Measurements from ENCODE around the gene FXYD3. TPM values are rescaled to one million over a fixed set of nuclear protein-coding genes. Genes with fewer than 3 reads are reported as not detected.

Gene FXYD3
- total and polyA plus RNA-seq, 2 of the 13 experiments (the other 11 are each of a cell fraction or from before 2014, with no cell fraction given): 4.9 TPM; not detected in 1

DNA sequence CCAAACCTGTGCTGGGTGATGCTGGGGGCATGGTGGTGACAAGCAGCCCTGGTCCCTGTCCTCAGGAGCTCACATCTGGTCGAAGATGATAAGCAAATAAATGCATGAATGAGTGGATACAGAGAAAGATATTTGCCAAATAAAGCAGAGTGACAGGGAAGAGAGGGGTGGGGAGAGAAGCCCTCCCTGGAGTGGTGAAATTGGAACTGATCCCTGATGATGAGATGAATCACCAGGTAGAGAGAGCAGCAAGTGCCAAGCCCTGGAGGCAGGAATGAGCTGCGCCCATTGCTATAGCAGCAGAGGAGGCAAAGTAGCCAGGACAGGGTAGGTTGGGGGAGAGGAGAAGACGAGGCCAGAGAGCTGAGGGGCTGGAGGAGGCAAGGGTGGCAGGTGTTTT lies 52.6 kb downstream of the FXYD3 start:
- Histone ChIP-seq H3K9ac (ENCODE audit: insufficient read depth, low read depth, low read length) (no peak overlapping the region), H2AFZ (ENCODE audit: low read length) (no peak overlapping the region), H3K4me1 (ENCODE audit: insufficient read depth, low read length) (no peaks in the 10 kb centered on the region), H3K27ac (ENCODE audit: extremely low read length, insufficient read depth, low read length) (no peak overlapping the region), H3K27me3 (ENCODE audit: control insufficient read depth in 1 of 2, insufficient read depth in 2 of 2, low read length in 2 of 2) (no peaks in the 10 kb centered on the region; a peak in 1 of 5 replicates), H3K4me2 (ENCODE audit: low read depth, low read length) (no peak overlapping the region), H4K20me1 (ENCODE audit: insufficient read depth, low read length) (no peaks in the 10 kb centered on the region), H3K4me3 (replicated peaks in 1 of 3; ENCODE audit: insufficient read depth in 1 of 3, low read depth in 2 of 3, low read length in 3 of 3) (no peak overlapping the region), H3K36me3 (replicated peaks in 1 of 2; ENCODE audit: control insufficient read depth in 1 of 2, insufficient read depth in 2 of 2, low read length in 2 of 2) (no peaks in the 10 kb centered on the region), H3K79me2 (ENCODE audit: insufficient read depth, low read length) (no peaks in the 10 kb centered on the region), H3K9me3 (ENCODE audit: low read length) (peaks cover 20% of the 10 kb centered on the region; the same call in 1 of the 2 replicates)
- TF ChIP-seq NR2C2 (CRISPR knock-in tag; IDR thresholded peaks at IDR 0.05; ENCODE audit: borderline replicate concordance) (no peak), RFXANK (CRISPR knock-in tag; IDR thresholded peaks at IDR 0.05) (no peak), ZNF576 (CRISPR knock-in tag; IDR thresholded peaks at IDR 0.05) (no peak), GFI1 (CRISPR knock-in tag; IDR thresholded peaks at IDR 0.05; ENCODE audit: borderline replicate concordance) (no peak), KDM6A (CRISPR knock-in tag; IDR thresholded peaks at IDR 0.05; ENCODE audit: low read depth) (no peak), ZNF180 (CRISPR knock-in tag; IDR thresholded peaks at IDR 0.05; ENCODE audit: borderline replicate concordance, low read depth) (no peak), BRF2 (CRISPR knock-in tag; IDR thresholded peaks at IDR 0.05) (no peak), ZSCAN12 (CRISPR knock-in tag; IDR thresholded peaks at IDR 0.05) (no peak)
- TF ChIP-seq, protein P1, sequence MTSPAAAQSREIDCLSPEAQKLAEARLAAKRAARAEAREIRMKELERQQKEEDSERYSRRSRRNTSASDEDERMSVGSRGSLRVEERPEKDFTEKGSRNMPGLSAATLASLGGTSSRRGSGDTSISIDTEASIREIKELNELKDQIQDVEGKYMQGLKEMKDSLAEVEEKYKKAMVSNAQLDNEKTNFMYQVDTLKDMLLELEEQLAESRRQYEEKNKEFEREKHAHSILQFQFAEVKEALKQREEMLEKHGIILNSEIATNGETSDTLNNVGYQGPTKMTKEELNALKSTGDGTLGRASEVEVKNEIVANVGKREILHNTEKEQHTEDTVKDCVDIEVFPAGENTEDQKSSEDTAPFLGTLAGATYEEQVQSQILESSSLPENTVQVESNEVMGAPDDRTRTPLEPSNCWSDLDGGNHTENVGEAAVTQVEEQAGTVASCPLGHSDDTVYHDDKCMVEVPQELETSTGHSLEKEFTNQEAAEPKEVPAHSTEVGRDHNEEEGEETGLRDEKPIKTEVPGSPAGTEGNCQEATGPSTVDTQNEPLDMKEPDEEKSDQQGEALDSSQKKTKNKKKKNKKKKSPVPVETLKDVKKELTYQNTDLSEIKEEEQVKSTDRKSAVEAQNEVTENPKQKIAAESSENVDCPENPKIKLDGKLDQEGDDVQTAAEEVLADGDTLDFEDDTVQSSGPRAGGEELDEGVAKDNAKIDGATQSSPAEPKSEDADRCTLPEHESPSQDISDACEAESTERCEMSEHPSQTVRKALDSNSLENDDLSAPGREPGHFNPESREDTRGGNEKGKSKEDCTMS (CRISPR knock-in tag; conservative IDR thresholded peaks at IDR 0.05): no peak
- TF ChIP-seq, protein P2, sequence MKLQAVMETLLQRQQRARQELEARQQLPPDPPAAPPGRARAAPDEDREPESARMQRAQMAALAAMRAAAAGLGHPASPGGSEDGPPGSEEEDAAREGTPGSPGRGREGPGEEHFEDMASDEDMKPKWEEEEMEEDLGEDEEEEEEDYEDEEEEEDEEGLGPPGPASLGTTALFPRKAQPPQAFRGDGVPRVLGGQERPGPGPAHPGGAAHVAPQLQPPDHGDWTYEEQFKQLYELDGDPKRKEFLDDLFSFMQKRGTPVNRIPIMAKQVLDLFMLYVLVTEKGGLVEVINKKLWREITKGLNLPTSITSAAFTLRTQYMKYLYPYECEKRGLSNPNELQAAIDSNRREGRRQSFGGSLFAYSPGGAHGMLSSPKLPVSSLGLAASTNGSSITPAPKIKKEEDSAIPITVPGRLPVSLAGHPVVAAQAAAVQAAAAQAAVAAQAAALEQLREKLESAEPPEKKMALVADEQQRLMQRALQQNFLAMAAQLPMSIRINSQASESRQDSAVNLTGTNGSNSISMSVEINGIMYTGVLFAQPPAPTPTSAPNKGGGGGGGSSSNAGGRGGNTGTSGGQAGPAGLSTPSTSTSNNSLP (IDR thresholded peaks at IDR 0.05; ENCODE audit: low read depth, low read length): no peak
- no TSS peak for BruUV-seq (replicated peaks)
- POLR2A ChIA-PET: no interaction called here
- 41% methylated on average over 3 of the region's 3 CpGs for WGBS (ENCODE audit: low lambda C conversion rate)
- no peak for FAIRE-seq
- CTCF ChIA-PET (ENCODE audit: low intra/inter-chr PET ratio, low total read pairs): no interaction called here
- in situ Hi-C loops (cut with HindIII; ENCODE audit: extremely low pct_ligation_motif_present, low pct_unique_long_range_greater_than_20kb): no loop called here
- ATAC-seq: no peak
- DNase-seq (ENCODE audit: low spot score): no peak
- intact Hi-C loops (cut with micrococcal nuclease; ENCODE audit: unreplicated experiment): no loop called here
